ENCODE results near the gene EMC9. TPM values are rescaled to one million over a fixed set of nuclear protein-coding genes. Genes with fewer than 3 reads are reported as not detected.

Gene EMC9
- total RNA-seq, 1 donor, result 9.9 TPM

DNA sequence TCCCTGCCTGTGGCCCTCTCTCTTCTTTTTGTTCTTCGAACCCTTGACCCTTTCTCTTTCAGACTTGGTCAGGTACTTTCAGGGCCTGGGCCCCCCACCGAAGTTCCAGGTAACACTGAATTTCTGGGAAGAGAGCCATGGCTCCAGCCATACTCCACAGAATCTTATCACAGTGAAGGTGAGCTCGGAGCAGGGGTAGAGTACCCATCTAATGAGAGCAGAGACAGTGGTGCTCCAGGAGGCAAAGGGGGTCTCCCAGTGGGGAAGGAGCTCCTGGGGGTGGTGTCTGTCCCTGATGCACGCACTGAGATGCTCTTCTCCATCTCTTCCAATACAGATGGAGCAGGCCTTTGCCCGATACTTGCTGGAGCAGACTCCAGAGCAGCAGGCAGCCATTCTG is 24.4 kb upstream of the EMC9 start:
- no peak for TF ChIP-seq CTCF (IDR thresholded peaks at IDR 0.05; ENCODE audit: insufficient read depth, low read depth, low read length)
- DNase-seq (ENCODE audit: low read depth), result no peak

DNA sequence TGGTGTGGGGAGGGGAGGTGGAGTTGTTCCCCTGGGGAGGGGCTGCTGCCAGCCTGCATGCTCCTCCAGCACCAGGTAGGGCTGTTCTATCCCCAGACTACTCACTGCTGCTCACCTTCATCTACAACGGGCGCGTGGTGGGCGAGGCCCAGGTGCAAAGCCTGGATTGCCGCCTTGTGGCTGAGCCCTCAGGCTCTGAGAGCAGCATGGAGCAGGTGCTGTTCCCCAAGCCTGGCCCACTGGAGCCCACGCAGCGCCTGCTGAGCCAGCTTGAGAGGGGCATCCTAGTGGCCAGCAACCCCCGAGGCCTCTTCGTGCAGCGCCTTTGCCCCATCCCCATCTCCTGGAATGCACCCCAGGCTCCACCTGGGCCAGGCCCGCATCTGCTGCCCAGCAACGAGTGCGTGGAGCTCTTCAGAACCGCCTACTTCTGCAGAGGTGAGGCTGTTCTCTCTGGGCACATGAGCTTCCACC is 23.2 kb upstream of the EMC9 start:
- no peak for TF ChIP-seq CTCF (IDR thresholded peaks at IDR 0.05; ENCODE audit: insufficient read depth, low read depth, low read length)
- no peak for DNase-seq (ENCODE audit: low read depth)

More for the DNA sequence above, 24.4 kb upstream of the EMC9 start:
- no peak overlapping the region for H3K4me3 ChIP-seq (ENCODE audit: low read depth, low read length)

DNA sequence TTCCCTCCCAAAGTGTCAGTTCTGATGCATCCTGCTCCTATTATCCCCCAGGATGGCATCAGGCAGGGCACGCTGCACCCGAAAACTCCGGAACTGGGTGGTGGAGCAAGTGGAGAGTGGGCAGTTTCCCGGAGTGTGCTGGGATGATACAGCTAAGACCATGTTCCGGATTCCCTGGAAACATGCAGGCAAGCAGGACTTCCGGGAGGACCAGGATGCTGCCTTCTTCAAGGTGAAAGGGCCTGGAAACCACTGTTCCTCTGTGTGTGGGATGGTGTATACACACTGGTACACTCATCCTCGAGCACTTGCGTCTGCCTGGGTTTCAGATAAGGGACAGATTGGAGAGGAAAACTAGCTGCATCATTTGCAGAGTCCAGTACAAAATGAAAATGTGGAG is 20.7 kb upstream of the EMC9 start:
- DNase-seq (ENCODE audit: low read depth), result peak; percentile 35
- no peak for TF ChIP-seq CTCF (IDR thresholded peaks at IDR 0.05; ENCODE audit: insufficient read depth, low read depth, low read length)
- peak overlapping the region; percentile 84 for H3K4me3 ChIP-seq (ENCODE audit: low read depth, low read length)

More for the DNA sequence above, 23.2 kb upstream of the EMC9 start:
- no peak overlapping the region for H3K4me3 ChIP-seq (ENCODE audit: low read depth, low read length)

GRCh38 chr14:24160850-24161804 is 19.7 kb upstream of the EMC9 start, which contains the start of gene IRF9:
Gene IRF9 (plus strand): TSS chr14:24161265. CDS start chr14:24162145, 880 bp downstream.
- peak; percentile 88 for TF ChIP-seq CTCF (IDR thresholded peaks at IDR 0.05; ENCODE audit: insufficient read depth, low read depth, low read length)
- peak within 1 kb of the TSS; percentile 84 for H3K4me3 ChIP-seq (ENCODE audit: low read depth, low read length)

DNA sequence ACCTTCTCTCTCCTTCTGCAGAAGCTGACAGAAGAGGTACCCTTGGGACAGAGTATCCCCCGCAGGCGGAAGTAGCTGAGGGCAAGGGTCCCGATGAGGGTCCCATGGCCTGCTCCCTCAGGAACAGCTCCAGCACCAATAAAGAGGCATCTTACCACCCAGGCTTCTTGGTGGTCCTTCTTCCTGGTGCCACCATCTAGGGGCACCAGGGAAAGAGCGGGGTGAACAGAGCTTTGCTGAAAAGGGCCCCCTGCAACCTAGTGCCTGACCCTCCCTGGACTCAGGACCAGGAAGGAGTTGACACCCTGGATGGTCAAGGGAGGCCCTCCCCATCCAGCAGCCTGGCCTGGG is 19.1 kb upstream of the EMC9 start:
- no peak overlapping the region for H3K4me3 ChIP-seq (ENCODE audit: low read depth, low read length)
- TF ChIP-seq CTCF (IDR thresholded peaks at IDR 0.05; ENCODE audit: insufficient read depth, low read depth, low read length), result no peak
- DNase-seq (ENCODE audit: low read depth), result no peak

More at GRCh38 chr14:24160850-24161804, 19.7 kb upstream of the EMC9 start, which contains the start of gene IRF9:
- peak; percentile 95 for DNase-seq (ENCODE audit: low read depth)

GRCh38 chr14:24159777-24160498 is 18.5 kb upstream of the EMC9 start:
- H3K4me3 ChIP-seq (ENCODE audit: low read depth, low read length), result no peak overlapping the region
- no peak for DNase-seq (ENCODE audit: low read depth)
- no peak for TF ChIP-seq CTCF (IDR thresholded peaks at IDR 0.05; ENCODE audit: insufficient read depth, low read depth, low read length)
